Panc1 (cell line): ENCODE measurements around the gene STON1.

Experiments
- CTCF ChIP-seq: fragments of 450-650 bp; IDR thresholded peaks from 2 replicates; pipeline ENCODE4 v1.5.1; 2017; ENCODE audit warnings: mild to moderate bottlenecking
- POLR2AphosphoS5 ChIP-seq: IDR thresholded peaks from 2 replicates; pipeline ENCODE4 v1.6.1; 2012; ENCODE audit warnings: mild to moderate bottlenecking, low read depth, low read length, moderate library complexity
- SIN3A ChIP-seq: IDR thresholded peaks from 2 replicates; pipeline ENCODE4 v1.6.1; 2012; ENCODE audit warnings: low read depth, mild to moderate bottlenecking, low read length, moderate library complexity, borderline replicate concordance; ENCODE audit not compliant: insufficient read depth
- TCF7L2 ChIP-seq: IDR thresholded peaks from 2 replicates; pipeline ENCODE4 v1.6.1; 2011; ENCODE audit warnings: mild to moderate bottlenecking, low read depth, low read length, inconsistent platforms
- TF ChIP-seq, protein P1 (sequence below), 2 experiments: IDR thresholded peaks; 2 replicates each; pipeline ENCODE4 v1.6.1; 2011 to 2012; ENCODE audit warnings: low read depth in 2 of 2, control low read depth in 1 of 2, low read length in 1 of 2, mild to moderate bottlenecking in 1 of 2, moderate library complexity in 1 of 2; ENCODE audit not compliant: insufficient read depth in 1 of 2

GRCh38 chr2:48540237-48540935 lies 10.4 kb downstream of the STON1 start:
- no peak for TF ChIP-seq CTCF
- TF ChIP-seq POLR2AphosphoS5 = no peak
- no peak for TF ChIP-seq TCF7L2
- TF ChIP-seq, protein P1, sequence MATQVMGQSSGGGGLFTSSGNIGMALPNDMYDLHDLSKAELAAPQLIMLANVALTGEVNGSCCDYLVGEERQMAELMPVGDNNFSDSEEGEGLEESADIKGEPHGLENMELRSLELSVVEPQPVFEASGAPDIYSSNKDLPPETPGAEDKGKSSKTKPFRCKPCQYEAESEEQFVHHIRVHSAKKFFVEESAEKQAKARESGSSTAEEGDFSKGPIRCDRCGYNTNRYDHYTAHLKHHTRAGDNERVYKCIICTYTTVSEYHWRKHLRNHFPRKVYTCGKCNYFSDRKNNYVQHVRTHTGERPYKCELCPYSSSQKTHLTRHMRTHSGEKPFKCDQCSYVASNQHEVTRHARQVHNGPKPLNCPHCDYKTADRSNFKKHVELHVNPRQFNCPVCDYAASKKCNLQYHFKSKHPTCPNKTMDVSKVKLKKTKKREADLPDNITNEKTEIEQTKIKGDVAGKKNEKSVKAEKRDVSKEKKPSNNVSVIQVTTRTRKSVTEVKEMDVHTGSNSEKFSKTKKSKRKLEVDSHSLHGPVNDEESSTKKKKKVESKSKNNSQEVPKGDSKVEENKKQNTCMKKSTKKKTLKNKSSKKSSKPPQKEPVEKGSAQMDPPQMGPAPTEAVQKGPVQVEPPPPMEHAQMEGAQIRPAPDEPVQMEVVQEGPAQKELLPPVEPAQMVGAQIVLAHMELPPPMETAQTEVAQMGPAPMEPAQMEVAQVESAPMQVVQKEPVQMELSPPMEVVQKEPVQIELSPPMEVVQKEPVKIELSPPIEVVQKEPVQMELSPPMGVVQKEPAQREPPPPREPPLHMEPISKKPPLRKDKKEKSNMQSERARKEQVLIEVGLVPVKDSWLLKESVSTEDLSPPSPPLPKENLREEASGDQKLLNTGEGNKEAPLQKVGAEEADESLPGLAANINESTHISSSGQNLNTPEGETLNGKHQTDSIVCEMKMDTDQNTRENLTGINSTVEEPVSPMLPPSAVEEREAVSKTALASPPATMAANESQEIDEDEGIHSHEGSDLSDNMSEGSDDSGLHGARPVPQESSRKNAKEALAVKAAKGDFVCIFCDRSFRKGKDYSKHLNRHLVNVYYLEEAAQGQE (IDR thresholded peaks at IDR 0.05; ENCODE audit: insufficient read depth in 1 of 2, low read depth in 2 of 2, low read length in 1 of 2) = no peak
- no peak for TF ChIP-seq SIN3A
